ENCODE measurements around the gene PFKFB4. TPM values are rescaled to one million over a fixed set of nuclear protein-coding genes. Genes with fewer than 3 reads are reported as not detected.

The PFKFB4 gene
- total RNA-seq, 1 donor from 2014 or later = 4.6 TPM

DNA sequence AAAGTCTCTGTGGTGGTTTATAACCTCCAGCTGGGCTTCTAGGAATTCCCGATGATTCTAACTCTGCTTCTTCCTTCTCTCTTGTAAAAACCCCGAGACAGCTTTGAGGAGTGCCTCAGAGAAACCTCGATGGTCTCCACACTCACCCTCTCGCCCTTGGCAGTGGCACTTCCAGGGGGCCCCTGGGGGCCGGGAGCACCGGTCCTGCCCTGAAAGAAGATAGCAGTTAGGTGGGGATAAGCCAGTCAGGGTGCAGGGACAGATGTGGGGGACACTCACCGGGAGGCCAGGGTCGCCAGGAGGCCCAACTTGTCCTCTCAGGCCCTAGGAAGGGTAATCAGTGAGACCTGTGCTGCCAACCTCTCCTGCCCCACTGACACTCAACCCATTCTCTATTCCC lies 28.8 kb upstream of the PFKFB4 start:
- DNase-seq (ENCODE audit: low spot score) = no peak

DNA sequence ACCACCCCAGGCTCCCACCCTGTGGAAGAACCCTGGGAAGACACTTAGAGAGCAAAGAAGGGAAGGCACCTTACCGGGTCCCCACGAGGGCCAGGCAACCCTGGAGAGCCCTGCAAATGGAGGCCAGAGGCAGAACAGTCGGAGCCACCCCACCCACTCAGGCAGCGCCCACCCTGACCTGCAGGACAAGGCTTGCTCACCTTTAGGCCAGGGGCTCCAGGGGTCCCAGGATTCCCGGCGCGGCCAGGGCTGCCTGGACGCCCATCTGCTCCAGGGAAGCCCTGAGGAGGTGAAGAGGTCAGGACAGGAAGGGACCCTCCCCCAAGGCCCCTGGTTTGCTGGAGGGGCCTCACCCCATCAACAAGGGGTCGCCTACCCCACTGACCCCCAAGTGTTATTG lies 28.2 kb upstream of the PFKFB4 start:
- no peak for DNase-seq (ENCODE audit: low spot score)

DNA sequence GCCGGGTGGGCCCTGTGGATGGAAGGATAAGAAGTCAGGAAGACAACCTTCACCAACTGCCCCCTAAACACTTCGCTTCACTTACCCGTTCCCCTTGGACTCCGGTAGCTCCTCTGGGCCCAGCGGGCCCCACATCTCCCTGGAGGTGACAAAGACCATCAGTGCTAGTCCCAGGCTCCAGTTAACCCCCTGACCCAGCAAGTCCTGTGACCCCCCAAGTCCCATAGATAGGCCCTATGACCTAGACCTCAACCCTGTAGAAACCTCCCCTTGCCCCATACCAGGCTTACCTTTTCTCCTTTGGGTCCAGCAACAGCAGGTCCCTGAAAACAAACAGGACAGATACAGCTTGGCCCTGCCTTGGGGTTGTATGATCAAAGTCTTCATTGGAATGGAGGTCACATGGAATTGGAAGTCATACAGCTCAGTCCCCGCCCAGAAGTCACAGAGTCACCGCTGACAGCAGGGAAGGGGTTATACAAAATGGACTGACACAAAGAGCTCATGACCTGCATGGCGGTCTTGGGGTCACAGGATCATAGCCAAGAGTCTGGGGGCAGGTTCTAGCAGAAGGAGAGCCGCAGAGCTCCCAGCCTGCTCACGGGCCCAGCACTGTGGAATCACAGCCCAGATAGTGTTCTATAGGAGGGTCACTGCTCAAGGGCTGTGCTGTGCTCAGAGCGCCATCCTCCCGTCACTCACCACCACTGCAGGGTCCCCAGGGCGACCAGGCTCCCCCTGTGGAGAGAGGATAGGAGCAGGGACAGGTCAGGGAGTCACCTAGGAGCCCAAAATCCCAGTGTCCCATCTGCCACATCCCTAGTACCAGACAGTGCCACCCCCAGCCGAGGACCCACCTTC lies 25.2 kb upstream of the PFKFB4 start:
- no peak for DNase-seq (ENCODE audit: low spot score)

DNA sequence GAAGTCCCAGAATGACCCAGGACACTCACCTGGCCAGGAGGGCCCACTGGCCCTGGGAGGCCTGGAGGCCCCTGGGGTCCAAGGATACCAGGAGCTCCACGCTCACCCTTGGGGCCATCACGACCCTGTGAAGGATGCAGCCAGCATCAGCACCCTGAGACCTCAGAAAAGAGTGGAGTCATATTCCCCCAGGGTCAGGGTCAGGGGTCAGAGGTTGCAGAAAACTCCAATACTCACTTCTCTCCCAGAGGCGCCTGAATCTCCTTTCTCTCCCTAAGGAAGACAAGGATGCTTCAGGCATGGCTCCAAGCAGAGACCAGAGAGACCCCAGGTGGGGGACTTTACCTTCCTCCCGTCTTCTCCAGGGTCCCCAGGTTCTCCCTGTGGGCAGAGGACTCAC lies 20.0 kb upstream of the PFKFB4 start:
- DNase-seq (ENCODE audit: low spot score) = no peak

DNA sequence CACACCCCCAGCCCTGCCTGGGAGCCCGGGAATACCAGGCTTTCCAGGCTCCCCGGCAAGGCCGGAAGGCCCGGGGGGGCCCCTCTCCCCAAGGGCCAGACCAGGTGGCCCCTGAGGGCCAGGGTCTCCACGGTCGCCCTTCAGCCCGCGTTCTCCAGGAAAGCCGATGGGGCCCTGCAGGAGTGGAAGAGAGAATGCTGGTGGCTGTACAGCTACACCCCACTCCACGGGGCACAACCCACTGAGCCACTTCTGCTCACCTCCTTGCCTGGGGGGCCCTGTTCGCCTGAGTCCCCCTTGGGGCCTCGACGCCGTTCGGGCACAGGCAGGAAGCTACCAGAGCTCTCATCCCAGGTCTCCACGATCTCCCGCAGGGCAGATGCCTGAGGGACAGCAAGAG lies 18.8 kb upstream of the PFKFB4 start:
- DNase-seq (ENCODE audit: low spot score) = no peak

- DNase-seq (ENCODE audit: low spot score) = no peak
Measured at GRCh38 chr3:48573973-48574585, 17.5 kb upstream of the PFKFB4 start.

DNA sequence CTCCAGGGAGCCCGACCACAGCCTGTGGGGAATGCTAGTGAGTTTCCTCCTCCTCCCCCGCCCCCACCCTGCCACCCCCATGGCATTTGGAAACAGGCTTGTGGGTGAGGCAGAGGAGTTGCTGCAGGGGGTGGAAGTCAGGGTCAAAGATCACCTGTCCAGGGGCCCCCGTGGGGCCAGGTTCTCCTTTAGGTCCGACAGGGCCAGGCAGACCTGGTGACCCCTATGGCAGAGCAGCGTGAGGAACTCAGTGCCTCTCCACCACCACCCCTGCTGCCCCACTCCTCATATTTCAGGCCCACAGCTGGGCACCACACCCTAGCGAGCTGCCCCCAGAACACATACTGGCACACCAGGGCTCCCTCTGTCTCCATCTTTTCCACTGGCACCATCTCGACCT lies 15.9 kb upstream of the PFKFB4 start:
- DNase-seq (ENCODE audit: low spot score) = no peak

GRCh38 chr3:48571938-48572337 lies 15.3 kb upstream of the PFKFB4 start:
- no peak for DNase-seq (ENCODE audit: low spot score)

DNA sequence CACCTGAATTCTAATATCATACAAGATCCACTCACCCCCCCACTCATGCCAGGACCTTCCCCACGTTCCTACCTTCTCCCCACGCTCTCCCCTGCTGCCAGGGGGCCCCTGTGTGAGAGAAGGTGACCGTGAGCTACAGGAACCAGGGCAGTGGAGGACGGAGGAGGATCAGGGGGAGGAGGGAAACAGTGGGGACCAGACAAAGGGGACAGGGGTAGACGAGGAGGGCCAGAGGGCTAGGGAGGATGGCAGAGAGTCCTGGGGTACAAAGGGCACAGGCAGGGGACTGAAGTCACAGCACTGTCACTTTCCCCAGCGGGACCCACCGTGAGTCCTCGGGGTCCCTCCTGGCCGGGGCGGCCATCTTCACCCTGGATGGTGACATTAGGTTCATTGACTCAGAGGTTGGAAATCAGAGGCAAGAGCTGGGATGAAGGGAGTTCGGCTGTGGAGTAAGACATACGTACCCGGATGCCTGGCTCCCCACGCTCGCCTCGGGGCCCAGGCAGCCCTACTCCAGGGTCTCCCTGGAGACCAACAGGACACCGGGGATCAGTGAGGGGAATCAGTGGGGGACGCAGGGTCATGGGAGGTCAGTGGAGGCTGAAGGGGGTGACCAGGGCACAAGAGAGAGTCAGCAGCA lies 13.3 kb upstream of the PFKFB4 start:
- no peak for DNase-seq (ENCODE audit: low spot score)

DNA sequence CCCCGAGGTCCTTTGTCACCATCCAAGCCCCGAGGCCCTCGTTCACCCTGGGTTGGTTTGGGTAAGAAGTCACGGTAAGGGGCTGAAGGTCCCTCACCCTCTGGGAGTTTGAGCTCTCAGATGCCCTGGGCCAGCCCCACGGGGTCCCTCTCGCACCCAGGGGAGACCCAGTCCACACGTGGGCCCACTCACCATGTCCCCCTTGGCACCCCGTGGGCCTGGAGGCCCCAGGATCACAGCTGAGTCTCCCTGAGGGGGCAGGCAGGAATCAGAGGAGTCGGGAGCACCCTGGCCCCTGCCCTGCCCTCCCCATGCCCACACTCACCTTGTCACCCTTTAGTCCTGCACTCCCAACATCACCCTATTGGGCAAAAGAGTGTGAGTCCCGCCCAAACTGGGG lies 12.8 kb upstream of the PFKFB4 start:
- no peak for DNase-seq (ENCODE audit: low spot score)

DNA sequence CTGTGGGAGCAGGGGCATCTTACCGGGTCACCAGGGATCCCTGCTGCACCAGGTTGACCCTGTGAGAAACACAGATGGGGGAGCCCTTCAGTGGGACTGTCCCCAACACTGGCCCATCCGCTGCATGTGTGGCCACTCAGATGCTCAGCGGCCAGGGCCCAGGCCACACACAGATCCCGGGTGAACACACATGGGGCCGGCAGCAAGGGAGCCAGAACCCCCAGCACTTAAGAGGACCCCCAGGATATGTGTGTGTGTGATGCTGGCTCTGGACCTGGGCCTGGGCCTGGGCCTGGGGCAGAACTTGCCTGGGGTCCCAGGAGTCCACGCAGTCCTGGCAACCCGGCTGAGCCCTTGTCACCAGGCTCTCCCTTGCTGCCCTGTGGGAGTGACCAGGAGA lies 11.9 kb upstream of the PFKFB4 start:
- no peak for DNase-seq (ENCODE audit: low spot score)

- no peak for DNase-seq (ENCODE audit: low spot score)
Measured at GRCh38 chr3:48567500-48567899, 10.9 kb upstream of the PFKFB4 start.

DNA sequence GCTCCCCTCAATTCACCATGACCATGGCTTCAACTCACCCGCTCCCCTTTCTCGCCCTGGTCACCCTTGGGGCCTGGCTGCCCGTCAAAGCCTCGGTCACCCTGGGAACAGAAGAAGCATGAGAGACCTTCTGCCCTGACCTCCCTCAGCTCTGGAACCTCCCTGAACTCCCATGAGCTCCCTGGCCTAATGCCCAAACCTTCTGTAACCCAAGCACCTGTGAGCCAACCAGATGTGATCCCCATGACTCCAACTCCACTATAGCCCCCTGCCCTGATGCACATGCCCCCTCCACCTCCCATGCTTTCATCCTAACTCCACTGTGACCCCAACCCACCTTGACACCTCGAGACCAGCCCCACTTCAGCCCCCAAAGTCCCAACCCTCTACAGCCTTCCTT lies 10.5 kb upstream of the PFKFB4 start:
- DNase-seq (ENCODE audit: low spot score) = no peak

GRCh38 chr3:48566401-48566760 lies 9.8 kb upstream of the PFKFB4 start:
- DNase-seq (ENCODE audit: low spot score) = no peak

- no peak for DNase-seq (ENCODE audit: low spot score)
Measured at GRCh38 chr3:48565591-48566400, 9.2 kb upstream of the PFKFB4 start.

GRCh38 chr3:48565186-48565585 lies 8.6 kb upstream of the PFKFB4 start:
- DNase-seq (ENCODE audit: low spot score) = no peak

GRCh38 chr3:48564667-48565066 lies 8.1 kb upstream of the PFKFB4 start:
- DNase-seq (ENCODE audit: low spot score) = no peak

- DNase-seq (ENCODE audit: low spot score) = no peak
Measured at GRCh38 chr3:48564022-48564421, 7.4 kb upstream of the PFKFB4 start.

DNA sequence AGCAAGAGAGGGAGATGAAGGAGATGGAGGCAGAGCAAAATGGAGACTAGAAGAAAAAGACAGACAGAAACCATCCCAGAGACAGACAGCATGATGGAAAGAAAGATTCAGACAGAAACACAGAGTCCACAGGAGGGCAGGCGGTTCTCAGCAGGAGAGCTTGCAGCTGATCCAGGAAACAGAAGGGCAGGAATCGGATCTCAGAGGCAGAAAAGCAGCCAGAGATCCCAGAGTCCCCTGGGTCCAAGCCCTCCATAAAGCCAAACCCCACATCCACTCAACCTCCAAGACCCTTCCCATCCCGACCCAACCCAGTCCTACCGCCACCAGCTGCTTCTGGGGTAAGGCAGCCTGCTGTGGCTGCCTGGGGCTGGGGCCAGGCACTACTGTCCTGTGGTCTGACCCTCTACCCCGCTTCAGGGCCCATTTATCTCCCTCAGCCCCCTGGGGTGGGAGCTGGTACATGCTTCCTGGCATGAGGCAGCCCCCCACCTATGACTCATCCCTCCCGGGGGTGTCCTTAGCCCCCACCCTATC lies 6.8 kb upstream of the PFKFB4 start, which contains the start of gene UCN2:
Gene UCN2 (minus strand): TSS at position 400 of the 537 bp plus-strand sequence. CDS start 657 bp downstream, outside the sequence.
- no peak for DNase-seq (ENCODE audit: low spot score)

DNA sequence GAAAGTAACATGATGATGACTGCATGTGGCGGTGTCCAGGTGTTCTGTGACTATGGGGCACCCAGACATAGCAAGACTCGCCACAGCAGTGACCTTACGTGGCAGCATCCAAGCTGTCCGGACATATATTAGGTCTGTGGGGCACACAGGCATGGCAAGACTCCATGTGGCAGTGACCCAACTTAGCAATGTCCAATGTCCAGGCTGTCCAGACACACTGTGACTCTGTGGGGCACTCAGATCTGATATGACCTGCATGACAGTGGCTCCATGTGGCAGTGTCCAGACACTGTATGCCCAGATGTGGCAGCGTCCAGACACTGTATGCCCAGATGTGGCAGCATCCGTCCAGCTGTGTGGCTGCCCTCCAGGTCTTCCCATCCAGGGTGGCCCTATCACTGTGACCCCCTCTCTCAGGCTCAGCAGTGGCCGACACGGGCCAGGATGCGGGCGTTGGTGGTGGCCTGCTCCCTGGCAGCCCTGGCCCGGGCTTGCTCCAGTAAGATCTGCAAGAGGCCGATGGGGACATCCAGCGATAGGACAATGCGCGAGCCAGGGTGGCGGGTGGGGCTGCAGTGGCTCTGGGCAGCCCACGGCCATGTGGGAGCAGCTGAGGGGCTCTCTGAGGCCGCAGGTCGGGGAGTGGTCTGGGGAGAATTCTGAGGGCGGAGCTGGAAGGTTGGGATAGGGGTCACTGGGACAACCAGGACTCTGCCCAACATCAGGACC lies 5.9 kb upstream of the PFKFB4 start:
- no peak for DNase-seq (ENCODE audit: low spot score)

Measured in mesenteric fat pad (tissue), 1 donor.